Fibroblast of skin of left quadriceps (primary cell): ENCODE data around the gene MAP3K14.

Experiments
- DNase-seq, 2 experiments: peaks; one replicate each; pipeline ENCODE4 v3.0.0-alpha.2; 2013; ENCODE audit warnings: low read depth in 2 of 2

Gene MAP3K14

GRCh38 chr17:45235416-45236281 is 81.2 kb downstream of the MAP3K14 start:
- peak; percentile 39 to 41 for DNase-seq

- no peak for DNase-seq
Observed at GRCh38 chr17:45234641-45235415, 82.0 kb downstream of the MAP3K14 start.

- DNase-seq, result no peak
Observed at GRCh38 chr17:45233423-45233924, 83.3 kb downstream of the MAP3K14 start.

- DNase-seq, result no peak
Observed at GRCh38 chr17:45232514-45233422, 84.1 kb downstream of the MAP3K14 start.

GRCh38 chr17:45231481-45232116 is 85.2 kb downstream of the MAP3K14 start:
- DNase-seq, result no peak

GRCh38 chr17:45230787-45231480 is 85.9 kb downstream of the MAP3K14 start:
- DNase-seq, result no peak

GRCh38 chr17:45230410-45230786 is 86.4 kb downstream of the MAP3K14 start:
- DNase-seq, result no peak

GRCh38 chr17:45229681-45230409 is 87.0 kb downstream of the MAP3K14 start:
- DNase-seq, result no peak

- peak; percentile 83 for DNase-seq
Observed at GRCh38 chr17:45228763-45229539, 87.9 kb downstream of the MAP3K14 start.

GRCh38 chr17:45227926-45228762 is 88.7 kb downstream of the MAP3K14 start:
- no peak for DNase-seq

- DNase-seq, result no peak
Observed at GRCh38 chr17:45227101-45227925, 89.5 kb downstream of the MAP3K14 start.

- DNase-seq, result no peak
Observed at GRCh38 chr17:45226576-45226975, 90.2 kb downstream of the MAP3K14 start.

- no peak for DNase-seq
Observed at GRCh38 chr17:45225964-45226530, 90.8 kb downstream of the MAP3K14 start.

GRCh38 chr17:45225051-45225700 is 91.6 kb downstream of the MAP3K14 start:
- DNase-seq, result no peak

- DNase-seq, result no peak
Observed at GRCh38 chr17:45224671-45225050, 92.2 kb downstream of the MAP3K14 start.
